CD4-positive, alpha-beta memory T cell (primary cell): ENCODE measurements around the gene NOC2L. TPM values are rescaled to one million over a fixed set of nuclear protein-coding genes. Genes with fewer than 3 reads are reported as not detected.

ENCODE experiments used
- CTCF ChIA-PET: fragments of 350-600 bp; sonication (Branson Sonifier 250); formaldehyde crosslinking; loops from one replicate; lab custom pipeline; 2021; ENCODE audit warnings: inconsistent platforms; ENCODE audit not compliant: partially characterized antibody; lab: Charles Lee
- POLR2A ChIA-PET: fragments of 350-600 bp; sonication (Branson Sonifier 250); formaldehyde crosslinking; loops from one replicate; lab custom pipeline; 2021; ENCODE audit not compliant: partially characterized antibody; lab: Charles Lee
- DNase-seq, 5 donors: peaks; one replicate each; pipeline versions ENCODE4 v3.0.0 to v3.0.0-alpha.2; 2020 to 2022; ENCODE audit warnings: mixed read lengths in 1 of 5
- H3K27ac ChIP-seq: one replicate; pipeline ENCODE4 v1.7.0; 2013; ENCODE audit warnings: low read depth, low read length
- H3K27me3 ChIP-seq: 2 replicates; pipeline ENCODE4 v1.7.0; 2013; ENCODE audit warnings: mild to moderate bottlenecking, low read length, moderate library complexity; ENCODE audit not compliant: insufficient read depth
- H3K36me3 ChIP-seq: 2 replicates; pipeline ENCODE4 v1.7.0; 2013; ENCODE audit warnings: mild to moderate bottlenecking, low read length, moderate library complexity; ENCODE audit not compliant: insufficient read depth
- H3K4me1 ChIP-seq: 2 replicates; pipeline ENCODE4 v1.7.0; 2013; ENCODE audit warnings: mild to moderate bottlenecking, low read length, moderate library complexity; ENCODE audit not compliant: insufficient read depth
- H3K4me3 ChIP-seq, 2 donors: one replicate each; pipeline ENCODE4 v1.7.0; 2013; ENCODE audit warnings: low read length in 2 of 2, mild to moderate bottlenecking in 1 of 2
- H3K9me3 ChIP-seq, 2 donors: one replicate each; pipeline ENCODE4 v1.7.0; 2013; ENCODE audit warnings: low read length in 2 of 2, control low read depth in 1 of 2; ENCODE audit not compliant: control insufficient read depth in 1 of 2
- H3K27ac Mint-ChIP-seq, 7 donors: one replicate each; pipeline ENCODE4 v1.8.0; 2020 to 2021; ENCODE audit warnings: mixed read lengths in 7 of 7, mild to moderate bottlenecking in 6 of 7, inconsistent platforms in 3 of 7, moderate library complexity in 3 of 7
- H3K27me3 Mint-ChIP-seq, 2 donors: one replicate each; pipeline ENCODE4 v1.8.0; 2020 to 2021; ENCODE audit warnings: mixed read lengths in 2 of 2
- H3K36me3 Mint-ChIP-seq, 2 donors: one replicate each; pipeline ENCODE4 v1.8.0; 2020 to 2021; ENCODE audit warnings: mixed read lengths in 2 of 2, inconsistent platforms in 1 of 2, mild to moderate bottlenecking in 1 of 2
- H3K4me1 Mint-ChIP-seq, 4 donors: one replicate each; pipeline ENCODE4 v1.8.0; 2020 to 2021; ENCODE audit warnings: mixed read lengths in 4 of 4, mild to moderate bottlenecking in 1 of 4
- H3K4me3 Mint-ChIP-seq, 8 donors: one replicate each; pipeline ENCODE4 v1.8.0; 2020 to 2021; ENCODE audit warnings: mixed read lengths in 8 of 8, mild to moderate bottlenecking in 7 of 8, moderate library complexity in 6 of 8, inconsistent platforms in 3 of 8
- H3K9me3 Mint-ChIP-seq, 8 donors: one replicate each; pipeline ENCODE4 v1.8.0; 2020 to 2021; ENCODE audit warnings: mixed read lengths in 8 of 8, mild to moderate bottlenecking in 5 of 8, inconsistent platforms in 3 of 8, moderate library complexity in 1 of 8
- intact Hi-C: fragments of 100-400 bp; cut with micrococcal nuclease; formaldehyde crosslinking; loops from one replicate; pipeline ENCODE4 v1.15.1; 2023
- polyA plus RNA-seq, 2 donors: library from polyadenylated mRNA; unstranded; fragments of 300-500 nt; fragmentation: Illumina TruSeq; gene quantifications; one replicate each; pipeline ENCODE4 v1.2.3, GENCODE V29; 2021
- total RNA-seq, 2 experiments: library from RNA; stranded (reverse); gene quantifications; one replicate each; pipeline ENCODE4 v1.2.3, GENCODE V29; 2021

Gene NOC2L
- total RNA-seq (10 to 100 TPM; 63.6 to 69.5 TPM), polyA plus RNA-seq (10 to 100 TPM; 63.0 to 67.7 TPM)

- Mint-ChIP-seq H3K36me3 (peaks cover 12 to 31% of the 10 kb centered on the region in 2 donors), H3K4me1 (peaks cover 7 to 34% (median 18%) of the 10 kb centered on the region in 4 donors), H3K9me3 (no peaks in the 10 kb centered on the region), H3K27ac (peak within 1 kb of the TSS; percentile 75 to 93 (median 86)), H3K27me3 (no peaks in the 10 kb centered on the region), H3K4me3 (peak within 1 kb of the TSS; percentile 89 to 96 (median 91))
- Histone ChIP-seq H3K36me3 (peaks cover 28% of the 10 kb centered on the region), H3K27me3 (no peaks in the 10 kb centered on the region), H3K4me1 (peaks cover 23% of the 10 kb centered on the region), H3K27ac (peak within 1 kb of the TSS; percentile 65), H3K9me3 (no peaks in the 10 kb centered on the region), H3K4me3 (peak within 1 kb of the TSS; percentile 83 to 99)
- ChIA-PET POLR2A (interaction anchor here (0.6 to 1.8 kb wide), 7 partner anchors 8 to 109 kb away, joined by 3 to 9 read pairs (median 3); partner anchors contain the start of genes ISG15 and PLEKHN1), CTCF (interaction anchor here (1.2 to 1.5 kb wide), 4 partner anchors 8 to 90 kb away, joined by 3 to 7 read pairs (median 4); no protein-coding TSS in a partner anchor)
- peak; percentile 90 to 93 (median 92) for DNase-seq
- intact Hi-C loops, result loop anchor here (2.0 to 5.0 kb wide), 2 partner anchors 37 to 54 kb away; partner anchors contain the start of genes ISG15 and SAMD11
Measured at GRCh38 chr1:958823-959730, at the start of gene NOC2L. TSS of gene NOC2L (minus strand) at chr1:959256. CDS start at chr1:959240, 16 bp downstream.

GRCh38 chr1:1006305-1007159, 47.5 kb upstream of the NOC2L start:
- peaks cover 14% of the 10 kb centered on the region for H3K4me1 ChIP-seq
- CTCF ChIA-PET, result interaction anchor here (1.2 to 1.3 kb wide), 2 partner anchors 12 to 57 kb away, joined by 3 read pairs; no protein-coding TSS in a partner anchor
- Mint-ChIP-seq H3K9me3 (no peaks in the 10 kb centered on the region), H3K4me1 (peaks cover 9 to 14% (median 10%) of the 10 kb centered on the region in 4 donors), H3K4me3 (peak overlapping the region in 1 of 8 donors; percentile 39), H3K36me3 (no peaks in the 10 kb centered on the region), H3K27me3 (peaks cover 23 to 31% of the 10 kb centered on the region in 2 donors), H3K27ac (no peak overlapping the region)
- H3K4me3 ChIP-seq, result no peak overlapping the region
- H3K27ac ChIP-seq, result no peak overlapping the region
- no peak for DNase-seq
- intact Hi-C loops, result no loop called here
- no peaks in the 10 kb centered on the region for H3K36me3 ChIP-seq
- H3K9me3 ChIP-seq, result no peaks in the 10 kb centered on the region
- H3K27me3 ChIP-seq, result peaks cover 28% of the 10 kb centered on the region
- POLR2A ChIA-PET, result interaction anchor here (1.1 kb wide), 1 partner anchor 16 kb away, joined by 3 read pairs; no protein-coding TSS in a partner anchor

DNA sequence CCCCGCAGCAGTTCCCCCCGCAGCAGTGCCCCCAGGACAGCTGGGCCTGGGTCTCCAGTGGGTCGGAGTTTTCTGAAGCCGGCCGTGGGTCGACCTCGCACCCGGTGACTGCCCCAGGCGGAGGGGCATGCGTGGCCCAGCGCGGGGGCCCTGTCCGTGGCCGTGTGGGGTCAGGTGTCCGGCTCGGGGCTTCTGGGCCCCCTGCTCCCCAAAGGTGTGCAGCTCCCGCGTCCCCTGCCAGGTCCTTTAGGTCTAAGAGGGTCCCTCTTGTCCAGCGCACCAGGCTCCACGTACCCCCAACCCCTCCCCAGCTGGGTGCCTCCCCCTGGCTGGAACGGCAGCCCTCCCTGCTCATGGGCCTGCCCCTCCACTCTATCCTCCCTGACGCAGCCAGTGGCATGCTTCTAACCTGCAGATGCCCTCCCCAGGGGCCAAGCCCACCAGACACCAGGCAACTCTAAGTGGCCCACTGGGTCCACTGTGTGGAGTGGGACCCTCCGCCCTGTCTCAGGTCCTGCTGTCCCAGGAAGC, 46.8 kb upstream of the NOC2L start:
- H3K27me3 ChIP-seq, result peaks cover 35% of the 10 kb centered on the region
- Mint-ChIP-seq H3K36me3 (no peaks in the 10 kb centered on the region), H3K27ac (no peak overlapping the region), H3K9me3 (no peaks in the 10 kb centered on the region), H3K4me1 (peaks cover 9 to 14% (median 12%) of the 10 kb centered on the region in 4 donors), H3K4me3 (peak overlapping the region in 1 of 8 donors; percentile 39), H3K27me3 (peaks cover 23 to 33% of the 10 kb centered on the region in 2 donors)
- CTCF ChIA-PET, result no interaction called here
- no peaks in the 10 kb centered on the region for H3K9me3 ChIP-seq
- intact Hi-C loops, result no loop called here
- POLR2A ChIA-PET, result interaction anchor here (1.1 to 1.5 kb wide), 2 partner anchors 8 to 15 kb away, joined by 3 to 7 read pairs; partner anchors contain the start of gene ISG15
- peaks cover 21% of the 10 kb centered on the region for H3K4me1 ChIP-seq
- H3K4me3 ChIP-seq, result no peak overlapping the region
- H3K36me3 ChIP-seq, result no peaks in the 10 kb centered on the region
- DNase-seq, result no peak
- no peak overlapping the region for H3K27ac ChIP-seq

DNA sequence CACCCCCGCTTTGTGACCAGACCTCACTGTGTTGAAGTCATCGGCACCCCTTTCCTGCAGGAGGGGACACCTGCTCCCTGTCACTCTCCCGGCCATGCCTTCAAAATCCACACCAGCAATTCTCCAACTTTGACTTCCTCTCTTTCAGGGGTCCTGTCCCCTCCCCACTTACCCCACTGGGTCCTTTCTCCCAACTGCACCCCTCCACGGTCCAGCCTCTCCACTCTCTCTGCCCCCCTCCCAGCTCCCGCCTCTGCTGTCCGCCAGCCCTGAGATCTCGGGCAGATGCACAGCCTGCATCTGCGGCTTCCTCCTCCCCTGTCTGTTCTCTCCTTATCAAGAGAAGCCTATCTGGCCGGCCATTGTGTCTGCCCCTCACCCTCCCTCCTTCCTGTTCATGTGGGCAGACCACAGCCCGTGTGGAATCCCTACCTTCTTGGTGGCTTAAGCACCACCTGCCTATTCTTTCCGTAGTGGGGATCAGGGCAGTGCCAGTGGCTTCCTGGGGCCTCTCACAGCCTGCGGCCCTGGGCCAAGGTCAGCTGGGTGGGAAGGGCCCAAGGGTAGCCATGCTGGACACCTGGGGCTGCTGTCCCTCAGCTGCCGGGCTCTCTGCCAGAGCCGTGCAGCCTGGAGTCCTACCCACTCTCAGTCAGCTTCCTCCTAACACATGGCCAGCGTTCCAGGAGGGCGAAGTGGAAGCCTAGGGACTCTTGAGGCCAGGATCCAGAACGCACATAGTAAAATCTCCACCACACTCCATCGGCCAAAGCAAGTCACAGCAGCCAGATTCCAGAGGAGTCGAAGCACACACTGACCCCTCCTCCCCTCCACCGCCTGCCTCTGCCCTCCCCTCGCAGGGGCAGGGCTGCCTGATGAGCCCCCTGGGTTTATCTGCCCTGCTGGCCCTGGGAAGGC, 46.0 kb upstream of the NOC2L start:
- ChIA-PET POLR2A (interaction anchor here (1.1 to 1.5 kb wide), 2 partner anchors 8 to 14 kb away, joined by 3 to 7 read pairs; partner anchors contain the start of gene ISG15), CTCF (interaction anchor here (0.9 to 4.5 kb wide), 2 partner anchors 9 to 10 kb away, joined by 3 to 35 read pairs; partner anchors contain the start of gene ISG15)
- no peaks in the 10 kb centered on the region for H3K9me3 Mint-ChIP-seq
- H3K4me3 ChIP-seq, result no peak overlapping the region
- peaks cover 37% of the 10 kb centered on the region for H3K27me3 ChIP-seq
- H3K27ac Mint-ChIP-seq, result peak overlapping the region in 2 of 7 donors; percentile 46 to 71
- peaks cover 28% of the 10 kb centered on the region for H3K4me1 ChIP-seq
- H3K36me3 ChIP-seq, result no peaks in the 10 kb centered on the region
- no peak overlapping the region for H3K27ac ChIP-seq
- peaks cover 27 to 36% of the 10 kb centered on the region in 2 donors for H3K27me3 Mint-ChIP-seq
- no peak for DNase-seq
- no peaks in the 10 kb centered on the region for H3K36me3 Mint-ChIP-seq
- peaks cover 11 to 17% (median 12%) of the 10 kb centered on the region in 4 donors for H3K4me1 Mint-ChIP-seq
- peak overlapping the region in 4 of 8 donors; percentile 13 to 69 (median 43) for H3K4me3 Mint-ChIP-seq
- intact Hi-C loops, result no loop called here
- H3K9me3 ChIP-seq, result no peaks in the 10 kb centered on the region

GRCh38 chr1:1004420-1004779, 45.3 kb upstream of the NOC2L start:
- Histone ChIP-seq H3K4me1 (peaks cover 30% of the 10 kb centered on the region), H3K9me3 (no peaks in the 10 kb centered on the region), H3K27me3 (peaks cover 37% of the 10 kb centered on the region), H3K4me3 (no peak overlapping the region), H3K27ac (no peak overlapping the region), H3K36me3 (no peaks in the 10 kb centered on the region)
- DNase-seq, result no peak
- peaks cover 27 to 36% of the 10 kb centered on the region in 2 donors for H3K27me3 Mint-ChIP-seq
- intact Hi-C loops, result no loop called here
- ChIA-PET CTCF (interaction anchor here (0.9 to 4.5 kb wide), 3 partner anchors 9 to 12 kb away, joined by 3 to 35 read pairs (median 19); partner anchors contain the start of gene ISG15), POLR2A (interaction anchor here (1.5 kb wide), 1 partner anchor 9 kb away, joined by 7 read pairs; the partner anchor contains the start of gene ISG15)
- peak overlapping the region in 3 of 8 donors; percentile 13 to 69 (median 41) for H3K4me3 Mint-ChIP-seq
- H3K36me3 Mint-ChIP-seq, result no peaks in the 10 kb centered on the region
- H3K9me3 Mint-ChIP-seq, result no peaks in the 10 kb centered on the region
- peaks cover 11 to 17% (median 12%) of the 10 kb centered on the region in 4 donors for H3K4me1 Mint-ChIP-seq
- H3K27ac Mint-ChIP-seq, result peak overlapping the region in 1 of 7 donors; percentile 71
